GM12873 (cell line): Measurements from ENCODE around the gene HELZ2.

Source experiments
- CTCF ChIP-seq: IDR thresholded peaks from 2 replicates; pipeline ENCODE4 v1.5.1; 2012; ENCODE audit warnings: low read depth, mild to moderate bottlenecking, moderate library complexity, low read length, control low read depth; ENCODE audit not compliant: insufficient read depth; ENCODE audit errors: missing control alignments

HELZ2 gene

GRCh38 chr20:63617876-63618265 is 43.8 kb upstream of the HELZ2 start:
- TF ChIP-seq CTCF = no peak

- no peak for TF ChIP-seq CTCF
Measured at GRCh38 chr20:63617092-63617875, 43.2 kb upstream of the HELZ2 start.

- peak; percentile 38 for TF ChIP-seq CTCF
Measured at GRCh38 chr20:63613863-63614594, 40.0 kb upstream of the HELZ2 start.

- TF ChIP-seq CTCF = no peak
Measured at GRCh38 chr20:63612276-63612931, 38.4 kb upstream of the HELZ2 start.

GRCh38 chr20:63611646-63612045 is 37.6 kb upstream of the HELZ2 start:
- TF ChIP-seq CTCF = no peak

GRCh38 chr20:63610581-63611435 is 36.8 kb upstream of the HELZ2 start:
- TF ChIP-seq CTCF = no peak
